CD4-positive, CD25-positive, alpha-beta regulatory T cell (primary cell): ENCODE measurements around the gene SLC66A2. TPM values are rescaled to one million over a fixed set of nuclear protein-coding genes. Genes with fewer than 3 reads are reported as not detected.

Experiments
- ATAC-seq, 2 donors: fragments of 150-1000 bp; cut with Tn5 transposase; one replicate each; pipeline ENCODE4 v1.10.0; 2021; ENCODE audit warnings: low read depth in 2 of 2, moderate number of reproducible peaks in 2 of 2, moderate library complexity in 1 of 2
- DNase-seq, 3 donors: peaks; one replicate each; pipeline versions ENCODE4 v3.0.0 to v3.0.0-alpha.2; 2012 to 2022; ENCODE audit warnings: mixed read lengths in 1 of 3
- H3K27ac ChIP-seq: one replicate; pipeline ENCODE4 v1.7.0; 2013; ENCODE audit warnings: mild to moderate bottlenecking, low read length; ENCODE audit not compliant: insufficient read depth, poor library complexity, severe bottlenecking
- H3K27me3 ChIP-seq: one replicate; pipeline ENCODE4 v1.7.0; 2013; ENCODE audit warnings: low read length; ENCODE audit not compliant: control insufficient read depth, insufficient read depth
- H3K36me3 ChIP-seq: one replicate; pipeline ENCODE4 v1.7.0; 2013; ENCODE audit warnings: mild to moderate bottlenecking, low read length, moderate library complexity; ENCODE audit not compliant: control insufficient read depth, insufficient read depth
- H3K4me1 ChIP-seq: 2 replicates; pipeline ENCODE4 v1.7.0; 2013; ENCODE audit warnings: mild to moderate bottlenecking, low read length; ENCODE audit not compliant: insufficient read depth, control insufficient read depth, poor library complexity, severe bottlenecking
- H3K4me3 ChIP-seq: one replicate; pipeline ENCODE4 v1.7.0; 2013; ENCODE audit warnings: low read depth, mild to moderate bottlenecking, low read length, moderate library complexity
- H3K9me3 ChIP-seq, 2 experiments: 1 replicate in 1 of 2; 2 replicates in 1 of 2; pipeline ENCODE4 v1.7.0; 2013; ENCODE audit warnings: low read length in 2 of 2, mild to moderate bottlenecking in 1 of 2, moderate library complexity in 1 of 2; ENCODE audit not compliant: control insufficient read depth in 2 of 2
- H3K27ac Mint-ChIP-seq, 3 donors: one replicate each; pipeline ENCODE4 v1.8.0; 2020 to 2022; ENCODE audit warnings: mild to moderate bottlenecking in 3 of 3, mixed read lengths in 3 of 3, moderate library complexity in 2 of 3
- H3K27me3 Mint-ChIP-seq: one replicate; pipeline ENCODE4 v1.8.0; 2022; ENCODE audit warnings: mild to moderate bottlenecking, mixed read lengths
- H3K36me3 Mint-ChIP-seq: one replicate; pipeline ENCODE4 v1.8.0; 2020; ENCODE audit warnings: mixed read lengths
- H3K4me1 Mint-ChIP-seq, 4 donors: one replicate each; pipeline ENCODE4 v1.8.0; 2020 to 2022; ENCODE audit warnings: mixed read lengths in 4 of 4, mild to moderate bottlenecking in 1 of 4
- H3K4me3 Mint-ChIP-seq, 4 donors: one replicate each; pipeline ENCODE4 v1.8.0; 2020 to 2022; ENCODE audit warnings: mild to moderate bottlenecking in 4 of 4, mixed read lengths in 4 of 4, moderate library complexity in 3 of 4
- H3K9me3 Mint-ChIP-seq, 7 donors: one replicate each; pipeline ENCODE4 v1.8.0; 2020 to 2022; ENCODE audit warnings: mixed read lengths in 7 of 7, mild to moderate bottlenecking in 3 of 7, moderate library complexity in 2 of 7
- polyA plus RNA-seq, 4 donors: library from polyadenylated mRNA; unstranded; fragments of 300-500 nt; fragmentation: Illumina TruSeq; gene quantifications; one replicate each; pipeline ENCODE4 v1.2.3, GENCODE V29; 2021
- total RNA-seq: library from RNA; stranded (reverse); gene quantifications from one replicate; pipeline ENCODE4 v1.2.3, GENCODE V29; 2022

Gene SLC66A2
- total and polyA plus RNA-seq, 5 donors from 2014 or later = 11.7 to 49.6 (median 14.4) TPM

GRCh38 chr18:79947881-79948610 is 3.4 kb downstream of the SLC66A2 start:
- Mint-ChIP-seq H3K4me3 (peak overlapping the region in 3 of 4 donors; percentile 7 to 100 (median 75)), H3K27me3 (no peaks in the 10 kb centered on the region), H3K27ac (no peak overlapping the region), H3K9me3 (no peaks in the 10 kb centered on the region), H3K4me1 (peaks cover 10 to 59% (median 22%) of the 10 kb centered on the region in 4 donors), H3K36me3 (peaks cover 8% of the 10 kb centered on the region)
- H3K27ac ChIP-seq = no peak overlapping the region
- H3K36me3 ChIP-seq = peaks cover under 1% of the 10 kb centered on the region
- H3K4me3 ChIP-seq = no peak overlapping the region
- ATAC-seq (no peak), DNase-seq (no peak)
- H3K27me3 ChIP-seq = no peaks in the 10 kb centered on the region
- H3K4me1 ChIP-seq = peaks cover 36% of the 10 kb centered on the region
- H3K9me3 ChIP-seq = no peaks in the 10 kb centered on the region

- peaks cover 7% of the 10 kb centered on the region for H3K36me3 ChIP-seq
- peaks cover 14% of the 10 kb centered on the region for H3K36me3 Mint-ChIP-seq
- no peak for DNase-seq
- H3K4me1 ChIP-seq = peaks cover 35% of the 10 kb centered on the region
- H3K27ac Mint-ChIP-seq = peak overlapping the region in 2 of 3 donors; percentile 26 to 78
- H3K4me3 Mint-ChIP-seq = peak overlapping the region in 1 of 4 donors; percentile 25
- no peaks in the 10 kb centered on the region for H3K27me3 Mint-ChIP-seq
- H3K4me1 Mint-ChIP-seq = peaks cover 13 to 62% (median 24%) of the 10 kb centered on the region in 4 donors
- H3K27me3 ChIP-seq = no peaks in the 10 kb centered on the region
- ATAC-seq = no peak
- no peaks in the 10 kb centered on the region for H3K9me3 Mint-ChIP-seq
- H3K27ac ChIP-seq = no peak overlapping the region
- no peak overlapping the region for H3K4me3 ChIP-seq
- no peaks in the 10 kb centered on the region for H3K9me3 ChIP-seq
Measured at GRCh38 chr18:79947054-79947755, 4.2 kb downstream of the SLC66A2 start.

GRCh38 chr18:79945118-79946042 is 6.1 kb downstream of the SLC66A2 start:
- no peak for ATAC-seq
- Histone ChIP-seq H3K9me3 (no peaks in the 10 kb centered on the region), H3K36me3 (peaks cover 21% of the 10 kb centered on the region), H3K27me3 (no peaks in the 10 kb centered on the region), H3K4me3 (no peak overlapping the region), H3K27ac (no peak overlapping the region), H3K4me1 (peaks cover 25% of the 10 kb centered on the region)
- DNase-seq = no peak
- Mint-ChIP-seq H3K27ac (peak overlapping the region; percentile 65 to 82 (median 67)), H3K9me3 (no peaks in the 10 kb centered on the region), H3K36me3 (peaks cover 18% of the 10 kb centered on the region), H3K4me1 (peaks cover 16 to 63% (median 27%) of the 10 kb centered on the region in 4 donors), H3K4me3 (peak overlapping the region in 1 of 4 donors; percentile 48), H3K27me3 (no peaks in the 10 kb centered on the region)

GRCh38 chr18:79944746-79945117 is 6.7 kb downstream of the SLC66A2 start:
- Histone ChIP-seq H3K9me3 (no peaks in the 10 kb centered on the region), H3K4me1 (peaks cover 19% of the 10 kb centered on the region), H3K27ac (no peak overlapping the region), H3K36me3 (peaks cover 27% of the 10 kb centered on the region), H3K27me3 (no peaks in the 10 kb centered on the region), H3K4me3 (no peak overlapping the region)
- Mint-ChIP-seq H3K4me1 (peaks cover 12 to 59% (median 25%) of the 10 kb centered on the region in 4 donors), H3K27me3 (no peaks in the 10 kb centered on the region), H3K9me3 (no peaks in the 10 kb centered on the region), H3K36me3 (peaks cover 24% of the 10 kb centered on the region), H3K4me3 (no peak overlapping the region), H3K27ac (peak overlapping the region; percentile 32 to 67 (median 65))
- DNase-seq (no peak), ATAC-seq (no peak)

DNA sequence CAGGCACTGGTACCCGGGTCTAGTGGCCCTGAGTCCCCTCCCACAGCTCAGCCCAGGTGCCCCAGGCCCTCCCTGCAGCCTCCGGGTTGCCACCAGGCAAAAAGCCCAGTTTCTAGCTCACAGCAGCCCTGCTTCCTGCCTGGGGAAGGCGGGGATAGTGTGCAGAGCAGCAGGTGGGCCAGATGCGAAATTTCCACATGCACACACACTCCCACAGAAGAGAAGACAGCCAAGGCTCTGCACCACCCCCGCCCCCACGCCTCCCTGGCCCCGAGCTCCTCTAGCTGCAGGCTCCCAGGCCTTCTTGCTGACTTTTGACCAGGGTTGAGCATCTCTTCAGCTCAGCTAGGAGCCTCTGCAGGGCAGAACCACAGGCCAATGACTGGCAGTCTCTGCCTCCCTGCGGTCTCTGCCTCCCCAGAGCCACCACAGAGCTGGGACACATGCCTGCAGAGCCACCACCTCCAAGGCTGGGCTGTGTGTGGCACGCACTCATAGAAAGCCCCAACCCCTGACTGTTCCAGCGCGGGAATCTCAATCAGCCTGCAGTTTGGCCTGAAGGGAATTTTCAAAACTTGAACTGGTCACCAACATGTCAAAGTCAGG is 7.2 kb downstream of the SLC66A2 start:
- DNase-seq (no peak), ATAC-seq (peak in 1 of 2 donors; percentile 30)
- Histone ChIP-seq H3K4me3 (no peak overlapping the region), H3K9me3 (no peaks in the 10 kb centered on the region), H3K4me1 (peaks cover 14% of the 10 kb centered on the region), H3K27ac (no peak overlapping the region), H3K27me3 (no peaks in the 10 kb centered on the region), H3K36me3 (peaks cover 29% of the 10 kb centered on the region)
- no peaks in the 10 kb centered on the region for H3K27me3 Mint-ChIP-seq
- H3K27ac Mint-ChIP-seq = peak overlapping the region; percentile 32 to 67 (median 65)
- H3K36me3 Mint-ChIP-seq = peaks cover 29% of the 10 kb centered on the region
- H3K9me3 Mint-ChIP-seq = no peaks in the 10 kb centered on the region
- no peak overlapping the region for H3K4me3 Mint-ChIP-seq
- H3K4me1 Mint-ChIP-seq = peaks cover 11 to 57% (median 27%) of the 10 kb centered on the region in 4 donors

GRCh38 chr18:79943608-79944125 is 7.8 kb downstream of the SLC66A2 start:
- Histone ChIP-seq H3K9me3 (no peaks in the 10 kb centered on the region), H3K27ac (no peak overlapping the region), H3K27me3 (no peaks in the 10 kb centered on the region), H3K36me3 (peaks cover 29% of the 10 kb centered on the region), H3K4me1 (peaks cover 9% of the 10 kb centered on the region), H3K4me3 (no peak overlapping the region)
- H3K9me3 Mint-ChIP-seq = peaks cover 0 to 1% (median 0%) of the 10 kb centered on the region in 7 donors
- no peak for DNase-seq
- H3K27me3 Mint-ChIP-seq = no peaks in the 10 kb centered on the region
- peaks cover 15 to 51% (median 28%) of the 10 kb centered on the region in 4 donors for H3K4me1 Mint-ChIP-seq
- H3K4me3 Mint-ChIP-seq = no peak overlapping the region
- H3K27ac Mint-ChIP-seq = no peak overlapping the region
- peaks cover 32% of the 10 kb centered on the region for H3K36me3 Mint-ChIP-seq
- ATAC-seq = no peak
